Adrenal gland (tissue), 5 donors: ENCODE data around the gene KARS1.

Experiments used
- POLR2A ChIP-seq, 2 donors: fragments of 450-650 bp; IDR thresholded peaks; one replicate each; pipeline ENCODE4 v1.6.1; 2017; ENCODE audit warnings: antibody characterized with exemption in 2 of 2, mild to moderate bottlenecking in 2 of 2, moderate library complexity in 1 of 2
- TF ChIP-seq, protein P1 (sequence below), 6 experiments: fragments of 450-650 bp in 4 of 6; fragments of 200-600 bp in 2 of 6; sonication (generic) in 1 of 6; IDR thresholded peaks; 1 replicate in 5 of 6; 2 replicates in 1 of 6; pipeline versions ENCODE4 v1.5.1 to v1.8.0; 2016 to 2021; ENCODE audit warnings: antibody characterized with exemption in 6 of 6, mild to moderate bottlenecking in 2 of 6, moderate library complexity in 1 of 6
- donor health status: DM: no; HTN: no; CAD: no.

DNA sequence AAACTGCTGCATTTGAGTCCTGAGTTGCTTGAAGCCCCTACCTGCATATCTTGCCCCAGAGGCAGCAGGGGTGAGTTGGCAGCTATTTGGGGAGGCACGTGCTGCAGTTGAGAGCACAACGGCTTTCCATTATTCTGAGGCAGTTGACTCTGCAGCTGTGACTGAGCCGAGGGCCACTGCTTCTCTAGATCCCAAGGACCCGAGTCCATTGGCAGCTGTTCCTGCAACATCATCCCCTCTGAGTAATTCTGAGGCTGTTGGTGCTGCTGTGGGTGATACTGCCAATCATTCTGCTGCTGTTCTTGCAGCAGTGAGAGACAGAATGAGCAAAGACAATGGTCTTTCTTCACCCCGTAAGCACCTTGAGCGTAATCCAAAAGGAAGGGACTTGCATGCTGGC lies 12.9 kb upstream of the KARS1 start:
- TF ChIP-seq, protein P1, sequence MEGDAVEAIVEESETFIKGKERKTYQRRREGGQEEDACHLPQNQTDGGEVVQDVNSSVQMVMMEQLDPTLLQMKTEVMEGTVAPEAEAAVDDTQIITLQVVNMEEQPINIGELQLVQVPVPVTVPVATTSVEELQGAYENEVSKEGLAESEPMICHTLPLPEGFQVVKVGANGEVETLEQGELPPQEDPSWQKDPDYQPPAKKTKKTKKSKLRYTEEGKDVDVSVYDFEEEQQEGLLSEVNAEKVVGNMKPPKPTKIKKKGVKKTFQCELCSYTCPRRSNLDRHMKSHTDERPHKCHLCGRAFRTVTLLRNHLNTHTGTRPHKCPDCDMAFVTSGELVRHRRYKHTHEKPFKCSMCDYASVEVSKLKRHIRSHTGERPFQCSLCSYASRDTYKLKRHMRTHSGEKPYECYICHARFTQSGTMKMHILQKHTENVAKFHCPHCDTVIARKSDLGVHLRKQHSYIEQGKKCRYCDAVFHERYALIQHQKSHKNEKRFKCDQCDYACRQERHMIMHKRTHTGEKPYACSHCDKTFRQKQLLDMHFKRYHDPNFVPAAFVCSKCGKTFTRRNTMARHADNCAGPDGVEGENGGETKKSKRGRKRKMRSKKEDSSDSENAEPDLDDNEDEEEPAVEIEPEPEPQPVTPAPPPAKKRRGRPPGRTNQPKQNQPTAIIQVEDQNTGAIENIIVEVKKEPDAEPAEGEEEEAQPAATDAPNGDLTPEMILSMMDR (IDR thresholded peaks at IDR 0.05) = no peak
- no peak for TF ChIP-seq POLR2A (IDR thresholded peaks at IDR 0.05)
